Esophagus (tissue), 2 donors: ENCODE measurements around the gene PRPS2. TPM values are rescaled to one million over a fixed set of nuclear protein-coding genes. Genes with fewer than 3 reads are reported as not detected.

Experiments
- H3K27ac ChIP-seq, 2 donors: one replicate each; pipeline ENCODE4 v1.5.1; 2013; ENCODE audit warnings: low read depth in 2 of 2, mild to moderate bottlenecking in 2 of 2, inconsistent platforms in 1 of 2, low read length in 1 of 2, moderate library complexity in 1 of 2
- H3K27me3 ChIP-seq, 2 donors: one replicate each; pipeline ENCODE4 v1.6.1; 2013; ENCODE audit warnings: low read length in 2 of 2, control low read depth in 1 of 2, mild to moderate bottlenecking in 1 of 2; ENCODE audit not compliant: insufficient read depth in 2 of 2, control insufficient read depth in 1 of 2
- H3K36me3 ChIP-seq, 2 donors: one replicate each; pipeline ENCODE4 v1.6.1; 2013; ENCODE audit warnings: low read length in 1 of 2; ENCODE audit not compliant: control insufficient read depth in 2 of 2, insufficient read depth in 2 of 2
- H3K4me1 ChIP-seq, 2 donors: one replicate each; pipeline ENCODE4 v1.6.1; 2013; ENCODE audit warnings: low read length in 1 of 2; ENCODE audit not compliant: control insufficient read depth in 2 of 2, insufficient read depth in 2 of 2
- H3K4me3 ChIP-seq, 2 donors: one replicate each; pipeline ENCODE4 v1.5.1; 2013; ENCODE audit warnings: low read length in 2 of 2, mild to moderate bottlenecking in 2 of 2, low read depth in 1 of 2, moderate library complexity in 1 of 2
- H3K9me3 ChIP-seq, 2 donors: one replicate each; pipeline ENCODE4 v1.6.1; 2013; ENCODE audit warnings: mild to moderate bottlenecking in 2 of 2, low read depth in 1 of 2, low read length in 1 of 2, moderate library complexity in 1 of 2; ENCODE audit not compliant: control insufficient read depth in 2 of 2, insufficient read depth in 1 of 2
- WGBS, 2 donors: extraction: QIAGEN DNeasy Blood & Tissue Kit; methylation state at CpG; one replicate each; pipeline ENCODE4 v1.1.7; 2013; 5-methylcytosine and 5-hydroxymethylcytosine counted together
- polyA plus RNA-seq, 2 donors: library from polyadenylated mRNA; stranded (reverse); fragments of 200-250 nt; gene quantifications; one replicate each; pipeline ENCODE4 v1.2.3, GENCODE V29; 2013
- donor health status: healthy with polysubstance abuse.
- donor health status: Bipolar disorder and iron deficiency.

PRPS2 gene
- 10 to 100 TPM; 18.4 to 19.7 TPM for polyA plus RNA-seq

DNA sequence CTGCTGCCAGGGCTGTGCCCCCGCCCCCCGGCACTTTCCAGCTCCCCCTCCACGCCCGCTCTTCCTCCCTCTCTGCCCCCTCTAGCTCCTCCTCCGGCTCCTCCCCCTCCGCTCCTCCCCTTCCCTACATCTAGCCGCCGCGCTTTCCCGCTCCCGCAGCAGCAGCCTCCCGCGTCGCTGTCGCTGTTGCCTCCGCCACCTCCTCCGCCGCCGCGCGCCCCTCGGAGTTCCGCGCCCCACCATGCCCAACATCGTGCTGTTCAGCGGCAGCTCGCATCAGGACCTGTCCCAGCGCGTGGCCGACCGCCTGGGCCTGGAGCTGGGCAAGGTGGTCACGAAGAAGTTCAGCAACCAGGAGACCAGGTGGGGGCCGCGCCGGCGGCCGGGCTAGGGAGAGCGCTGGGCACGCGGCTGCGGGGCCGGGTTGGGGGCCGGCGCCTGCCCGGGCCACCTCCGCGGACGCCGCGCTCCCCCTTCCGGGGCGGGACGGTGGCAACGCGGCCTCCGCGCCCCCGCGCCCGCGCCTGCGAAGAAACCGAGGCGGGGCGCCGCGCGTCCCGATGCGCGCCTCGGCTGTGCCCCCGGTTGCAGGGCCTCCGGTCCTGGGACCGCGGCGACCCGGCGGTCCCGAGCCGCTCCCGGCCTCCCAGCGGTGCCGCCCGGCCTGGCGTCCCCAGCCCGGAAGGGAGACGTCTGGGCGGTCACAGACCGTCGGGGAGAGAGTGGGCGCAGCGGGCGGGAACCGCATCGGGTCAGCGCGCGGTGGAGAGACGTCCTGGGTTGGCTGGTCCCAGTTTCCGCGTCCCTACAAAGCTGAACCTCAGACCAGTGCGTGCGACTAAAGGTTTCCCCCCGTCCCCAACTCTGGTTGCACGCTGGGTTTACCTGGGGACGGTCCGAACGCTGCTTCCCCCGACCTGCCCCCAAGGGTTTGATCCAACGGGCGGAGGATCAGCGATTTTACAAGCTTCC lies at the start of gene PRPS2:
PRPS2 (plus strand) TSS at position 156 of the 972 bp plus-strand sequence; CDS start at position 242, 86 bp downstream.
- Histone ChIP-seq H3K36me3 (no peaks in the 10 kb centered on the region), H3K9me3 (peaks cover 0 to 4% of the 10 kb centered on the region in 2 donors), H3K4me3 (peak within 1 kb of the TSS; percentile 56 to 90), H3K27ac (peak within 1 kb of the TSS in 1 of 2 donors; percentile 63), H3K4me1 (no peaks in the 10 kb centered on the region), H3K27me3 (no peaks in the 10 kb centered on the region)
- 1 to 25% methylated on average over 56 to 112 of the region's 113 CpGs for WGBS, 2 donors

DNA sequence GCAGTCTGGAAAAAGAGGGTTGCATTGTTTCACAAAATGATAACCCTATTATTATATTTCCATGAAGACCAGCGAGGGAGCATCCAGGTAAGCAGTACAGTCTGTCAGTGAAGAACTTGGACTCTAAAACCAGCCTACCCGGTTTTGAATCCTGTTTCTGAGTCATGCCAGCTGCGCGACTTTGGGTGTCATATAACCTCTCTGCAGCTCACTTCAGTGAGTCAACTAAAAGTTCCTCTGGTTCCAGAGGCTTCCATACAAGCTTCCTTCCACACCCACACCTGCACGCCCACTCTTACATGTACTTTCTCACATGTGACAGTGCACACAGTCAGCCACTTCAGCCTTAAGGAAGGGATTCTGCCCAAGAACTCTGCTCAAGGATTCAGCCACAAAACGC lies 49.8 kb upstream of the PRPS2 start:
- Histone ChIP-seq H3K27ac (peak overlapping the region; percentile 17 to 63), H3K36me3 (no peaks in the 10 kb centered on the region), H3K9me3 (peaks cover 0 to 2% of the 10 kb centered on the region in 2 donors), H3K4me3 (no peak overlapping the region), H3K4me1 (no peaks in the 10 kb centered on the region), H3K27me3 (no peaks in the 10 kb centered on the region)
- 48 to 62% methylated on average over 6 of the region's 6 CpGs for WGBS, 2 donors

DNA sequence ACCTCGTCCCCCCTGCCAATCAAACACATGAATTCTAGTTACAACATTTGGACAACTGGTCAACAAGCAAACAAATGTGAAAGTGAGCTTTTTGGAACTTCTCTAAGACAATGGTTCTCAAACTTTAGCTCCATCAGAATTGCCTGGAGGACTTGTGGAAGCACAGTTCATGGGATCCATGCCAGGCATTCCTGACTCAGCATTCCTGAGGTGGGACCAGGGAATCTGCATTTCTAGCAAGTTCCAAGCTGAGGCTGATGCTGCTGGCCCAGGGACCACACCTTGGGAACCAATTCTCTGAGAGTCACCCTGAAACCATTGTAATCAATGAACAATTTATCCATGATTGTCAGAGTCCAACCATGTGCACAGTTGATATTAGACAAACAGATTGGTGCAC lies 43.8 kb upstream of the PRPS2 start:
- H3K27me3 ChIP-seq = no peaks in the 10 kb centered on the region
- no peaks in the 10 kb centered on the region for H3K4me1 ChIP-seq
- H3K36me3 ChIP-seq = no peaks in the 10 kb centered on the region
- H3K27ac ChIP-seq = no peak overlapping the region
- H3K4me3 ChIP-seq = no peak overlapping the region
- WGBS, 2 donors = 70 to 86% methylated on average over 1 of the region's 1 CpG
- no peaks in the 10 kb centered on the region for H3K9me3 ChIP-seq

DNA sequence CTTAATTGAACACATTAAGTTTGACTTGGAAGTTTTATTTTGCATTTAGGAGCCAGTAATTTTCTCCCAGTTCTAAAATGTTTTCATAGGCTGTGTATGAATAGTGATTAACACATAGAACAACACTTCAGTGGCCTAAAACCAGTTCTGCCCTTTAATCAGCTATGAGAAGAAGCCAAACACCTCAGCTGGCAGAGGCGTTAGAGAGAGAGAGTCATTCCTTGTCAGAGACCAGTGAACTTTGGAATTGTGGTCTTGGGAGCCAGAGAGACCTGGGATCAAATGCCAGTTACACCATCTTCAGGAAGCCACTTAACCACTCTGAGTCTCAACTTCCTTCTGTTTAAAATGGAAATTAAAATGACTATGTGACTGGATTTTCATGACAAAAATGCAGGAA lies 39.3 kb upstream of the PRPS2 start:
- Histone ChIP-seq H3K4me1 (no peaks in the 10 kb centered on the region), H3K36me3 (no peaks in the 10 kb centered on the region), H3K9me3 (no peaks in the 10 kb centered on the region), H3K4me3 (no peak overlapping the region), H3K27ac (no peak overlapping the region), H3K27me3 (no peaks in the 10 kb centered on the region)
- 32 to 44% methylated on average over 1 of the region's 1 CpG for WGBS, 2 donors

DNA sequence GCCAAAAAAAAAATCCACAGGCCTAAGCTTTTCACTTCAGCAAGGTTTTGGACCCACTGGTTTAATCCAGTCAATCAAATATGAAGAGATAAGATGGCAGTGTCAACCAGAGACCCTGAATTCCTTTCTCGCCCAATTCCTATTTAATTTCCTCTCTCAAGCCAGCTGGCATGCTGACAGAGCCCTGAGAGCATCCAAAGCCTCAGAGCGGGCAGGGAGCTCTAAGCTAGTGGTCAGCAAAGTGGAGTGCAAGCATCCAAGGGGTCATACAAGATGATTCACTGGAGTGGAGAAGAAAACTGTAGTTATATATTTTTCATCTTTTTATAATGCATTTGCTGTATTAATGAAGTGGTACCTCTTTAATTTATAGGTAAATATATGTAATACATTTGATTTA lies 37.8 kb upstream of the PRPS2 start:
- no peaks in the 10 kb centered on the region for H3K9me3 ChIP-seq
- 70 to 75% methylated on average over 2 of the region's 2 CpGs for WGBS, 2 donors
- H3K36me3 ChIP-seq = no peaks in the 10 kb centered on the region
- H3K4me3 ChIP-seq = no peak overlapping the region
- H3K4me1 ChIP-seq = no peaks in the 10 kb centered on the region
- H3K27me3 ChIP-seq = no peaks in the 10 kb centered on the region
- H3K27ac ChIP-seq = no peak overlapping the region

DNA sequence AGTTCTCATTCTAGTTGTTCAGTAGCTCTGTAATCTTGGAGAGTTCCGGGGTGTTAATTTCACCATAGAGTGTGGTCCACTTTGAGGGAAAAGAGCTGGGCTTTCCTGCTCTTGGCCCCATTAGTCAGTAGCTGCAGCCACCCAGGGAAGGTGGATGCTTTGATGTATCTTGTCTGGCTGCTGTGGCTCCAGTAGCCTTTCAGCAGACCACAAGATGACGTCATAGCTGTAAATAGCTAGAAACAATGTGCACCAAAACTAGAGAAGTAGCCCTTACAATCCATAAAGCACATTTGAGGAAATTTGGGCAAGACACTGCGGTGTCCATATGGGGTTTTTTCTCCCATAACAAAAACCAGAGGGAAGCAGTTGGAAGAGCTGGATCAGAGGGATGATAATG lies 32.9 kb upstream of the PRPS2 start:
- no peak overlapping the region for H3K4me3 ChIP-seq
- H3K27me3 ChIP-seq = no peaks in the 10 kb centered on the region
- H3K27ac ChIP-seq = no peak overlapping the region
- WGBS, 2 donors = 62 to 80% methylated on average over 3 of the region's 3 CpGs
- H3K4me1 ChIP-seq = no peaks in the 10 kb centered on the region
- H3K9me3 ChIP-seq = no peaks in the 10 kb centered on the region
- H3K36me3 ChIP-seq = no peaks in the 10 kb centered on the region

DNA sequence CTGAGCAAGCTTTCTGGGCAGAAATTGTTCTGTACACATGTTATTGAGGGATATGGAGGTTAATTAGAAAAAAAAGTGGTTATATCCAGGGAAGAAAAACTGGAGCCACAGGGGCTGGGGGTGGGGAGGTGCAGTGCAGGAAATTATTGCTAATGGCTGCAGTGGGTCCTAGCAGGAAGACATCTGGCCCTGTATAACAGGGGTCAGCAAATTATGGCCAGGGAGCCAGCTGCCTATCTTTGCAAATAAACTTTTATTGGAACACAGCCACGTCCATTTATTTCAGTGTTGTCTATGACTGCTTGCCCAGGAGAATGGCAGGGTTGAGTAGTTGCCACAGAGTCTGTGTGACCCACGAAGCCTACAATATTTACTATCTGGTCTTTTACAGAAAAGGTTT lies 23.4 kb upstream of the PRPS2 start:
- H3K4me1 ChIP-seq = no peaks in the 10 kb centered on the region
- no peaks in the 10 kb centered on the region for H3K9me3 ChIP-seq
- no peak overlapping the region for H3K4me3 ChIP-seq
- no peaks in the 10 kb centered on the region for H3K27me3 ChIP-seq
- WGBS, 2 donors = 34 to 53% methylated on average over 2 of the region's 2 CpGs
- no peaks in the 10 kb centered on the region for H3K36me3 ChIP-seq
- no peak overlapping the region for H3K27ac ChIP-seq

DNA sequence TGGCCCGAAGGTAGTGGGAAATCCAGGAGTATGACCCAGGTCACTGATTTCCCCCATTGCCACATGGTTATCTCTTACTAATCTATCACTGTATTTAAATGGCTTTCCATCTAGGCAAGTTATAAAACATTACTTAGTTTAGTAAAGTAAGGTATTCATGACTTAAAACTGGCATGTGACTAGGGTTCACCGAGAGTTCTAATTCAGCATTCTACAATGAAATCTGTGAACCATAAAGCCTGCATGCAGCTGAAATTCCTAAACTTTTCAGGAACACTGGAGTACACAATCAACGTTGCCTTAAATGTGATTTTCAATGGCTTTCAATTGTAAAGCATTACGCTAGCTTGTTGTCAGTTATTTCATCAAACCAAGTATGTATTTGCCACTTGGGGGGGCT lies 22.7 kb upstream of the PRPS2 start:
- no peak overlapping the region for H3K4me3 ChIP-seq
- H3K27me3 ChIP-seq = no peaks in the 10 kb centered on the region
- WGBS, 2 donors = 93 to 95% methylated on average over 4 of the region's 4 CpGs
- no peaks in the 10 kb centered on the region for H3K4me1 ChIP-seq
- no peak overlapping the region for H3K27ac ChIP-seq
- H3K9me3 ChIP-seq = no peaks in the 10 kb centered on the region
- no peaks in the 10 kb centered on the region for H3K36me3 ChIP-seq

DNA sequence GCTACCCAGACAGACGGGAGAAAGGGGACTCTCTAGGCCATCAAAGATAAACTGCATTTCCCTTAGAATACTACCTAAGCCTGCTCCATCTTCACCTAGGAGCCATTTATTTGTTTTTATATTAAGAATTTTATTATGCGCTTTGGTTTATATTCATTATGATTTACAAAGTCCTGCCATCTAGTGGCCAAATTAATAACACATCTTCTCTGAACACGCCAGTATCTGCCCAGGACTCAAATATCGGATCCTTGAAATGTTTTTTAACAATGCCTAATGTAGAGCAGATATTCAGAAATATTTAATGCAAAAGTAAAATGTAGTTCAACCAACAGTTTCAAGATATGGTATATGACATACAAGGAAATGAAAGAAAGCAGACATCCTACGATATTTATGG lies 20.8 kb upstream of the PRPS2 start:
- Histone ChIP-seq H3K4me3 (no peak overlapping the region), H3K36me3 (no peaks in the 10 kb centered on the region), H3K4me1 (no peaks in the 10 kb centered on the region), H3K27me3 (no peaks in the 10 kb centered on the region), H3K27ac (no peak overlapping the region), H3K9me3 (no peaks in the 10 kb centered on the region)
- WGBS, 2 donors = 30 to 36% methylated on average over 5 of the region's 5 CpGs
